Bone marrow (tissue), 2 donors: Measurements from ENCODE around the gene DCTPP1.
A peak's percentile ranks its signal among the peaks of the same experiment; 100 is the strongest.
"Not testable (repeated sequence)": the region's sequence is repeated elsewhere in the genome, so short reads cannot be mapped to it uniquely, and the experiment has no call there.

Experiments
- DNase-seq, 2 donors: peaks; one replicate each; lab custom pipeline; 2025; lab: John Stamatoyannopoulos, UW

The DCTPP1 gene

GRCh38 chr16:30429678-30430427 is at the start of gene DCTPP1:
DCTPP1 (minus strand) TSS chr16:30430030; CDS start chr16:30429980, 50 bp downstream.
- peak; percentile 63 to 99 for DNase-seq

GRCh38 chr16:30478766-30479478 is 49.1 kb upstream of the DCTPP1 start:
- DNase-seq, result no peak

GRCh38 chr16:30477773-30478172 is 47.9 kb upstream of the DCTPP1 start:
- DNase-seq, result not testable (repeated sequence)

GRCh38 chr16:30476991-30477390 is 47.2 kb upstream of the DCTPP1 start:
- DNase-seq, result no peak

DNA sequence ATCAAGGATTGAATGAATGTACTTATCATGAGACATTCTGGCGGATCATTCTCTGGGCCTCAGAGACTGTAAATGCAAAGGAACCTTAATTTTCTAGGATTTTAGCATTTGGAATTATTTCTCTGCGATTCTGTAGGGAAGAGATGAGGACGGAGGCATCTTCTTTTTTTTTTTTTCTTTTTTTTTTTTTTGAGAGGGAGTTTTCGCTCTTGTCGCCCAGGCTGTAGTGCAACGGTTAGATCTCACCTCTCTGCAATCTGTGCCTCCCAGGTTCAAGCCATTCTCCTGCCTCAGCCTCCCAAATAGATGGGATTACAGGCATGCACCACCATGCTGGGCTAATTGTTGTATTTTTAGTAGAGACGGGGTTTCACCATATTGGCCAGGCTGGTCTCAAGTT is 44.9 kb upstream of the DCTPP1 start:
- DNase-seq, result no peak

DNA sequence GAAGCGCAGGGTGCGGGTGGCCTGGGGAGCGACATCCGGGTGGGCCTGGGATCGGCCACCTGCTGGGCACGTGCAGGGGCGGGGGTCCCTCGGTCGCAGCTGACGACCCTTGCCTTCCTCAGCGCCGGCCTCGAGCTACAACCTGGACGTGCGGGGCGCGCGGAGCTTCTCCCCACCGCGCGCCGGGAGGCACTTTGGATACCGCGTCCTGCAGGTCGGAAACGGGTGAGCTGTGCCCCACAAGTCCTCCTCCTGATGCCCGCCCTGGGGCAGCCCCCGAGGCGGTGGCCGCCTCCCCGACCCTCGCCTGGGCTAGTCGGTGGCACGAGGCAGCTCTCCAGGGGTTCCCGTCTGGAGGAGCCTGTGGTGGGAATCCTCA is 44.2 kb upstream of the DCTPP1 start:
- no peak for DNase-seq

DNA sequence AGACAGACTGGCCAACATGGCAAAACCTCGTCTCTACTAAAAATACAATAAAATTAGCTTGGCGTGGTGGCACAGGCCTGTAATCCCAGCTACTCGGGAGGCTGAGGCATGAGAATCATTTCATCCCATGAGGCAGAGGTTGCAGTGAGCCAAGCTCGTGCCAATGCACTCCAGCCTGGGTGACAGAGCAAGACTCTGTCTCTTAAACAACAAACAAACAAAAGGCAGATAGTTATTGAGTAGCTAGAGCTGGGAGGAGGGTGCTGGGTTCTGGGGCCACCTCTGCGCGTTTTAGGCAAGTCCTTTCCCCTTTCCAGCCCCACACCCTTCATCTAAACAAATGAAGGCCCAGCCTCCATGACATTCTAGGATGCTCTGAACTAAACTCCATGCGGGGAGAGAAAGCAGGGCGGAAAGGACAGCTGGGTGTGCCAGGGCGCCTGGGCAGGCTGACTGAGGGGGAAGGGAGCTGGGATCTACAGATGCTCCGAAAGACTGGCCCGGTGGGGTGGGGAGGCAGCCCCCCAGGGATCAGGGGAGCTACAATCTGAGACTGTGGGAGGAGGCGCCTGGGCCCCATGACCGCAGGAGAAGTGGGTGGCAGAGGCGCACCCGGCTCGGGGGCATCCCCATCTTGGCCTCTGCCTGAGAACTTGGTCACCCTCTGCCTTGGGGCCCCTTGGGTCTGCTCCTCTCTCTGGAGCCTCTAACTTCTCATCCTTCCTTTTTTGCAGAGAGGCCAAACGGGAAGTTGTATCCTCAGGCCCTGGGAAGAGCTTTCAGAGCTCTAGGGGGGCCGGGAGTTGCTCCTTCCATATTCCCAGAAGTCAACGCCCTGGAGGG is 43.6 kb upstream of the DCTPP1 start:
- peak in 1 of 2 donors; percentile 2 for DNase-seq

- DNase-seq, result peak; percentile 32 to 86
These were observed 42.6 kb upstream of the DCTPP1 start, which contains the start of gene ITGAL for GRCh38 chr16:30472328-30472942. ITGAL (plus strand) TSS chr16:30472742; CDS start chr16:30472838, 96 bp downstream.

GRCh38 chr16:30470632-30470995 is 40.8 kb upstream of the DCTPP1 start:
- DNase-seq, result no peak

DNA sequence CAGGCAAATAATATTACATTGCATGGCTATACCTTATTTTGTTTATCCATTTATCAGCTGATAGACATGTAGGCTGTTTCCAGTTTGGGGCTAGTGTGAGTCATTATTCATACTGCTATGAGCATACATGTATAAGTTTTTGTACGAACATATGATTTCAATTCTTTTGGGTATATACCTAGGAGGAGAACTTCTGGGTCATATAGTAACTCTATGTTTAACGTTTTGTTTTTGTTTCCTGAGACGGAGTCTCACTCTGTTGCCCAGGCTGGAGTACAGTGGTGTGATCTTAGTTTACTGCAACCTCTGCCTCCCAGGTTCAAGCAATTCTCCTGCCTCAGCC is 40.3 kb upstream of the DCTPP1 start:
- DNase-seq, result peak in 1 of 2 donors; percentile 20

GRCh38 chr16:30464078-30464477 is 34.2 kb upstream of the DCTPP1 start:
- no peak for DNase-seq

- DNase-seq, result peak in 1 of 2 donors; percentile 40
These were observed 31.6 kb upstream of the DCTPP1 start for GRCh38 chr16:30461426-30461825.

DNA sequence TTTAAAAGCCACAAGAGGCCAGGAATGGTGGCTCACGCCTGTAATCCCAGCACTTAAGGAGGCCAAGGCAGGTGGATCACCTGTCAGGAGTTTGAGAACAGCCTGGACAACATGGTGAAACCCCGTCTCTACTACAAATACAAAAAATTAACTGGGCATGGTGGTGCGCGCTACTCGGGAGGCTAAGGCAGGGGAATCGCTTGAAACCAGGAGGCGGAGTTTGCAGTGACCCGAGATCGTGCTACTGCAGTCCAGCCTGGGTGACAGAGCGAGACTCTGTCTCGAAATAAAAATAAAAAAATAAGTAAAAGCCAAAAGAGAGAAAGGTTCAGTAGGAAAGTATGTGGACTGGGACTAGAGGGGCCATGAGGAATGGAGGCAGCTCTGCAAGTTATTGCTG is 29.6 kb upstream of the DCTPP1 start:
- no peak for DNase-seq

DNA sequence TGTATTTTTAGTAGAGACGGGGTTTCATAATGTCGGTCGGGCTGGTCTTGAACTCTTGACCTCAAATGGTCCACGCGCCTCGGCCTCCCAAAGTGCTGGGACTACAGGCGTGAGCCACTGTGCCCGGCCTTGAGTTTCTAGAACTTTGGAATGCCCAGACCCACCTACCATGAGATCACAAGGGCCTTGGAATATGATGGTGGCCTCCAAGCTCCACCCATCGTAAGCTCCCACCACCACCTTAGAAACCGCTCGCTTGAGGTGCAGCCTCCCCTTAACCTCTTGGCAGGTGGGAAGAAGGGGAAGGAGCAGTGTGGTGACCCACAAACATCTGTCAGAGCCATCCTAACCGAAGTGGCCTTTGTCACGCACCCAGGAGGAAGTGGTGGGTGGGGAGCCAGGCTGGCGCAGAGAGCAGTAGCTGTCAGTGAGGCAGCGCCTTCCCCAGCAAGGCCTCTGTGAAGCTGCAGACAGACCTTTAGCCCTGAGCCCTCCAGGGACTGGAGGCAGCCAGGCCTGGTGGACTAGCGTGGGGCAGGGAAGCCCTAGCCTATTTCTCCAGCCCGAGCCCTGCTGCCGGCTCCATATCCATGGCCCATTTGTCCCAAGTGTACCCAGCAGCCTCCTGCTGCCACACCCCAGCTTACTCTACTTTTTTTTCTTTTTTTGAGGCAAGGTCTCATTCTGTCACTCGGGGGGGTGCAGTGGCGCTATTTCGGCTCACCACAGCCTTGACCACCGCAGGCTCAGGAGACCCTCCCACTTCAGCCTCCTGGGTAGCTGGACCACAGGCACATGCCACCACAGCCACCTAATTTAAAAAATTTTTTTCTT is 28.9 kb upstream of the DCTPP1 start:
- peak; percentile 56 to 93 for DNase-seq

DNA sequence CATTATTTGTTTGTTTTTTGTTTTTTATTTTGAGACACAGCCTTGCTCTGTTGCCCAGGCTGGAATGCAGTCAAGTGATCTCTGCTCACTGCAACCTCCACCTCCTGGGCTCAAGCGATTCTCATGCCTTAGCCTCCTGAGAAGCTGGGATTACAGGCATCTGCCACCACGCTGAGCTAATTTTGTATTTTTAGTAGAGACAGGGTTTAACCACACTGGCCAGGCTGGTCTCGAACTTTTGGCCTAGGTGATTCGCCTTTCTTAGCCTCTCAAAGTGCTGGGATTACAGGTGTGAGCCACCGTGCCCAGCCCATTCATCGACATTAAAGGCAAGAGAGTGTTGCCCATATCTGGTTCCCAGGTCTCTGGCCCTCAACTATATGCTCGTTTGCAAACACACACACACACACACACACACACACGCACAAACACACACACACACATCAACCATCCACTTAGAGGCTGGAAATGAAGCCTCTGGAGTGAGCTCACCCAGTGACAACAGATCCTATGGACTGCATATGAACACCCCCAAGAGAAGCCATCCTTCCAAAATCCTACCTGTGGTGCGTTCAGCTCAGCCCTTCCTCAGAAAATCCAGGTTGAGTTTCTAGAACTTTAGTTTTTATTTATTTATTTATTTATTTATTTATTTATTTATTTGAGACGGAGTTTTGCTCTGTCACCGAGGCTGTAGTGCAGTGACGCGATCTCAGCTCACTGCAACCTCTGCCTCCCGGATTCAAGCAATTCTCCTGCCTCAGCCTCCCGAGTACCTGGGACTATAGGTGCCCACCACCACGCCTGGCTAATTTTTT is 28.1 kb upstream of the DCTPP1 start:
- no peak for DNase-seq

DNA sequence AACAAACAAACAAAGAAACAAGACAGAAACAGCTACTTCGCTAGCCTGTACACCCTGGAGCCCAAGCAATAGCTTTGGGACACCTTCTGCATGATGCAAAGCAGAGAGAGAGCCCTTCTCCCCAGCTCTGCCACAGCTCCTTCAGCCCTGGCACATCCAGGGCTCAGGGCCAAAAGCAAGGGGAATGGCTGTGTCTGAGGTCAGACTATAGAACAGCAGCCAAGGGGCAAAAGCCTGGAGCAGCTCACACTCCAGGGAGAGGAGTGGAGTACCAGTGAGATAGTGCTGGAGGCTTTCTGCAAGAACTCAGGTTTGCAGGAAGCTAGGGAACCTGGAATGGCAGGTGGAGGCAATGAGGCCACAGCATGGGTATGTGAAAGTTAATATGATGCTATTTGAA is 27.4 kb upstream of the DCTPP1 start:
- DNase-seq, result no peak

- no peak for DNase-seq
These were observed 26.5 kb upstream of the DCTPP1 start for GRCh38 chr16:30456302-30456701.

- DNase-seq, result not testable (repeated sequence)
These were observed 23.1 kb upstream of the DCTPP1 start for GRCh38 chr16:30452709-30453580.

DNA sequence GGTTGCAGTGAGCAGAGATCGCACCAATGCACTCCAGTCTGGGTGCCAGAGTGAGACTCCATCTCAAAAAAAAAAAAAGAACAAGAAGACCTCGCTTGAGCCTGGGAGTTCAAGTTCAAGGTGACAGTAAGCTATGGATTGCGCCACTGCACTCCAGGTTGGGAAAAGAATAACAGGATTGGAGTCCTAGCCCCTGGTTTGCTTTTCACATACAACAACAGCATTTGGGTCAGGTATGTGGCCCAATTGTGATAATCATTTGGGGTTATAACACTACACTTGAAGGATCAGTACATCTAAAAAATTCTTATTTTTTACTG is 19.2 kb upstream of the DCTPP1 start:
- DNase-seq, result no peak
